Measurements from ENCODE around the gene PSMB7.

PSMB7 gene

GRCh38 chr9:124332361-124333202, 82.7 kb downstream of the PSMB7 start:
- Histone ChIP-seq H3K27ac (no peak overlapping the region), H3K36me3 (ENCODE audit: insufficient read depth, low read length) (peaks cover 7% of the 10 kb centered on the region), H3K9me3 (ENCODE audit: low read depth, low read length) (no peaks in the 10 kb centered on the region), H3K4me3 (no peak overlapping the region), H3K9ac (ENCODE audit: insufficient read length) (no peak overlapping the region)
- DNase-seq (ENCODE audit: low read depth, low spot score), result no peak
- no peak for TF ChIP-seq POLR2AphosphoS5 (IDR thresholded peaks at IDR 0.05; ENCODE audit: borderline replicate concordance, low read depth, low read length)
- TF ChIP-seq FOXP2 (optimal IDR thresholded peaks at IDR 0.05; ENCODE audit: control extremely low read depth, extremely low read length, insufficient read depth), result no peak
- TF ChIP-seq EZH2 (IDR thresholded peaks at IDR 0.05), result no peak

DNA sequence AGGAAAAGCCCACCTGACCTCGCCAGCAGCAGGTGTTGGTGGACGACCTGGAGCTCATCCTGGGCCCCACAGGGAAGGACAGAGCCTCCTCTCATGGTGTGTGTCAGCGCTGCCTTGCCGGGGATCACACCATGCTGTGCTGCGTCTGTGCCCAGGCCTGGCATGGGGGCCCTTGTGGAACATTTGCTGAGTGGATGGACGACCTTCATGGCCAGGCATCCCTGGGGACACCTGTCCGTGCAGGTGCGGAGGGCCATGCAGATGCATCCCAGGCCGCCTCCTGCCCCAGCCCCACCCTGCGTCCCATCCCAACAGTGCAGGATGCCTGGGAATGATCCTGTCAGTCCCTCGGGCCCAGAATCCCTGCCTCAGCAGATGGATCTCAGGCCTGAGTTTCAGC, 83.7 kb downstream of the PSMB7 start:
- H3K36me3 ChIP-seq (ENCODE audit: insufficient read depth, low read length), result no peaks in the 10 kb centered on the region
- no peak overlapping the region for H3K27ac ChIP-seq
- no peak for DNase-seq (ENCODE audit: low read depth, low spot score)
- TF ChIP-seq POLR2AphosphoS5 (IDR thresholded peaks at IDR 0.05; ENCODE audit: borderline replicate concordance, low read depth, low read length), result no peak
- TF ChIP-seq EZH2 (IDR thresholded peaks at IDR 0.05), result no peak
- TF ChIP-seq FOXP2 (optimal IDR thresholded peaks at IDR 0.05; ENCODE audit: control extremely low read depth, extremely low read length, insufficient read depth), result no peak
- no peaks in the 10 kb centered on the region for H3K9me3 ChIP-seq (ENCODE audit: low read depth, low read length)
- no peak overlapping the region for H3K9ac ChIP-seq (ENCODE audit: insufficient read length)
- no peak overlapping the region for H3K4me3 ChIP-seq

DNA sequence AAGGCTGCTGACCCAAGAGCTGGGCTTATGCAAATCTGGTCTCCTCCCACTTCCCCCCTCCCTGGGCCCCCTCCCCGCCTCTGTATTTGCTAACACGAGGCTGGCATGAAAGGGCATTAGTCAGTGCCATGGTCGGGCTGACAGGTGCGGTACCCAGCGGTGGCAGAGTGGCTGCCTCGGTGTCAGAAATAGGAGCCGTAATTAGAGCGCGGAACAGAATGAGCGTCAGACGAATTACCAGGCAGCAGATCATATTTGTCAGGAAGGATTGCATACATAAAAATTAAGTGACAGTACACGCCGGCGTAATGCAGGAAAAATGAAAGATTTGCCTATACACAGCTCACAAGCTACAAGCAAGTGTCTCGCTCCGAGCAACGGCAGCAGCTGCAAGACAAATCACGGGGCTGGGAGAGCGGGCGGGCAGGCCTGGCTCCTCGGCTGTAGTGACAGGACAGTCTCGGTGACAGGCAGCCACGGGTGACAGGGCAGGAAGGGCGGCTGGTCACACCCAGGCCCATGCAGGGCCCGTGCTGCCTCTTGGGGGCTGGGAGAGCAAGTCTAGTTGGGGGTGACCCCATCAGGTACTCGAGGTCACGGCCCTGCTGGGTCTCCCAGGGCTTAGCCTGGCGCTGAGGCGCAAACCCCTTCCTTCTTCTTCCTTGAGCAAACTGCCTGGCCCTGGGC, 85.1 kb downstream of the PSMB7 start:
- Histone ChIP-seq H3K9ac (ENCODE audit: insufficient read length) (no peak overlapping the region), H3K4me3 (no peak overlapping the region), H3K9me3 (ENCODE audit: low read depth, low read length) (no peaks in the 10 kb centered on the region), H3K36me3 (ENCODE audit: insufficient read depth, low read length) (no peaks in the 10 kb centered on the region), H3K27ac (no peak overlapping the region)
- no peak for DNase-seq (ENCODE audit: low read depth, low spot score)
- TF ChIP-seq POLR2AphosphoS5 (IDR thresholded peaks at IDR 0.05; ENCODE audit: borderline replicate concordance, low read depth, low read length), result no peak

GRCh38 chr9:124329206-124329792, 85.9 kb downstream of the PSMB7 start:
- Histone ChIP-seq H3K27ac (no peak overlapping the region), H3K4me3 (no peak overlapping the region), H3K9me3 (ENCODE audit: low read depth, low read length) (no peaks in the 10 kb centered on the region), H3K36me3 (ENCODE audit: insufficient read depth, low read length) (no peaks in the 10 kb centered on the region), H3K9ac (ENCODE audit: insufficient read length) (no peak overlapping the region)
- no peak for TF ChIP-seq FOXP2 (optimal IDR thresholded peaks at IDR 0.05; ENCODE audit: control extremely low read depth, extremely low read length, insufficient read depth)
- TF ChIP-seq POLR2AphosphoS5 (IDR thresholded peaks at IDR 0.05; ENCODE audit: borderline replicate concordance, low read depth, low read length), result no peak
- TF ChIP-seq EZH2 (IDR thresholded peaks at IDR 0.05), result no peak
- no peak for DNase-seq (ENCODE audit: low read depth, low spot score)

DNA sequence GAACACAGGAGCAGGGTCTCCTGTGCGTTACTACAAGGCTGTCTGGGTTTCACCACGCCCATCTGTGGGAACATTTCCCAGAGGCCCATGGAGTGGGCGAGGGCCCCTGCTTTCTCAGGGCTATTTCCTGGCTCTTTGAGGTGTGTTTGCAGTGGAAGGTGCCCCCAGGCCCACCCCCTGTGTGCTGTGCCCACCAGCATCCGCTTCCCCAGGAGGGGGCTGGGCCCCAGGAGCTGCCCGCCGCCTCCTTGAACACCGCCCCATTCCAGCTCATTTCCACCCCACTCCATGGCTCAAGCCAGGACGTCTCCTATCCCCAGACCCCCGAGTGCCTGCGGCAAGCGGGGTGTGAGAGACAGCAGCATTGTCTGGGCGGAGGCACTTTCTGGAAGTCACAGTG, 87.0 kb downstream of the PSMB7 start:
- TF ChIP-seq POLR2AphosphoS5 (IDR thresholded peaks at IDR 0.05; ENCODE audit: borderline replicate concordance, low read depth, low read length) (no peak), EZH2 (IDR thresholded peaks at IDR 0.05) (no peak), FOXP2 (optimal IDR thresholded peaks at IDR 0.05; ENCODE audit: control extremely low read depth, extremely low read length, insufficient read depth) (no peak)
- H3K27ac ChIP-seq, result no peak overlapping the region
- H3K9ac ChIP-seq (ENCODE audit: insufficient read length), result no peak overlapping the region
- no peaks in the 10 kb centered on the region for H3K9me3 ChIP-seq (ENCODE audit: low read depth, low read length)
- H3K36me3 ChIP-seq (ENCODE audit: insufficient read depth, low read length), result no peaks in the 10 kb centered on the region
- H3K4me3 ChIP-seq, result no peak overlapping the region
- no peak for DNase-seq (ENCODE audit: low read depth, low spot score)

DNA sequence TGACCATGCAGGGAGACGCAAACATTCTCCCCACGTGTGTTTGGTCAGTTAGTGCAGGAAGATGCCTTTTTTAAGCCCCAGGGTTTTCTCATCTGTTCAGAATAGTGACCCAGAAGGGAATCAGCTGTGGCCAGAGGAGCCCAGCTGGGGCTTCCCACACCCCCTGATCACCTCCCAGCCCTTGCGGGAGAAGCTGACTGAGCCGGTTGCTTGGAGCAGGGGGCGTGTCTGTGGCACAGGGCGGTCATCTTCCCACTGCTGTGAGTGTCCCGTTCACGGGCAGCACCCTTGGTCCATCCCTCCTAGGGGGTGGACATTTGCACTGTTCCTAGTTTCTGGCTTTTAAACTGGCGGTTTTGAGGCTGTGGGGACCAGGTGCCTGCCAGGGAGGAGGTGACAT, 87.8 kb downstream of the PSMB7 start:
- H3K36me3 ChIP-seq (ENCODE audit: insufficient read depth, low read length), result no peaks in the 10 kb centered on the region
- no peak overlapping the region for H3K9ac ChIP-seq (ENCODE audit: insufficient read length)
- H3K4me3 ChIP-seq, result no peak overlapping the region
- no peaks in the 10 kb centered on the region for H3K9me3 ChIP-seq (ENCODE audit: low read depth, low read length)
- H3K27ac ChIP-seq, result no peak overlapping the region
- DNase-seq (ENCODE audit: low read depth, low spot score), result no peak
- TF ChIP-seq FOXP2 (optimal IDR thresholded peaks at IDR 0.05; ENCODE audit: control extremely low read depth, extremely low read length, insufficient read depth) (no peak), POLR2AphosphoS5 (IDR thresholded peaks at IDR 0.05; ENCODE audit: borderline replicate concordance, low read depth, low read length) (no peak), EZH2 (IDR thresholded peaks at IDR 0.05) (no peak)

GRCh38 chr9:124326378-124326777, 88.9 kb downstream of the PSMB7 start:
- TF ChIP-seq POLR2AphosphoS5 (IDR thresholded peaks at IDR 0.05; ENCODE audit: borderline replicate concordance, low read depth, low read length), result no peak
- no peak for TF ChIP-seq EZH2 (IDR thresholded peaks at IDR 0.05)
- no peak for TF ChIP-seq FOXP2 (optimal IDR thresholded peaks at IDR 0.05; ENCODE audit: control extremely low read depth, extremely low read length, insufficient read depth)
- Histone ChIP-seq H3K9me3 (ENCODE audit: low read depth, low read length) (no peaks in the 10 kb centered on the region), H3K4me3 (no peak overlapping the region), H3K36me3 (ENCODE audit: insufficient read depth, low read length) (no peaks in the 10 kb centered on the region), H3K27ac (no peak overlapping the region), H3K9ac (ENCODE audit: insufficient read length) (no peak overlapping the region)
- DNase-seq (ENCODE audit: low read depth, low spot score), result no peak

DNA sequence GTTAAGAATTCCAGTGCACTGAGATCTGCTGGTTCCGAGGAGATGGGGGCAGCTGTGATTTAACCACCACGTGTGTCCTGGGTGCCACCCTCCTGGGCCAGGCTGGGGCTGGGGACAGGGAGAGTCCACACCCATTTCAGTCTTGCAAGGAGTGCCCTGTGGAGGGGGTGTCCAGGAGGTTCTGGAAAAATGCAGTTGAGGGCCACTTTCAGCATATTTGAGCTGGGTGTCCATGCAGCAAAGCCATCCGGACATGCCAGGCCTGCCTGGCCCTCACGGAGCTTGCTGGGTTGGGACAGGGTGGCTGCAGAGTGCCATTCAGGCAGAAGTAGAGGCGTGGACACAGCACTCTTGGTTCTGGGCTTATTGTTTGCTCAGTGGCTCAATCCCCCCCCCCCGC, 89.4 kb downstream of the PSMB7 start:
- H3K36me3 ChIP-seq (ENCODE audit: insufficient read depth, low read length), result no peaks in the 10 kb centered on the region
- H3K27ac ChIP-seq, result no peak overlapping the region
- H3K9me3 ChIP-seq (ENCODE audit: low read depth, low read length), result no peaks in the 10 kb centered on the region
- H3K4me3 ChIP-seq, result no peak overlapping the region
- no peak overlapping the region for H3K9ac ChIP-seq (ENCODE audit: insufficient read length)
- no peak for DNase-seq (ENCODE audit: low read depth, low spot score)
- TF ChIP-seq EZH2 (IDR thresholded peaks at IDR 0.05) (no peak), POLR2AphosphoS5 (IDR thresholded peaks at IDR 0.05; ENCODE audit: borderline replicate concordance, low read depth, low read length) (no peak), FOXP2 (optimal IDR thresholded peaks at IDR 0.05; ENCODE audit: control extremely low read depth, extremely low read length, insufficient read depth) (no peak)

Data from SK-N-MC (cell line).